Skeletal muscle satellite cell (primary cell): Measurements from ENCODE around the gene CD14. TPM values are rescaled to one million over a fixed set of nuclear protein-coding genes. Genes with fewer than 3 reads are reported as not detected.
"Not testable (repeated sequence)": the region's sequence is repeated elsewhere in the genome, so short reads cannot be mapped to it uniquely, and the experiment has no call there.

Experiments
- H3K27me3 ChIP-seq: 2 replicates; pipeline ENCODE4 v1.7.0; 2013; ENCODE audit warnings: low read length; ENCODE audit not compliant: control insufficient read depth, insufficient read depth
- H3K36me3 ChIP-seq: 2 replicates; pipeline ENCODE4 v1.7.0; 2013; ENCODE audit warnings: mild to moderate bottlenecking, control low read depth, low read length; ENCODE audit not compliant: insufficient read depth
- H3K4me1 ChIP-seq: 2 replicates; pipeline ENCODE4 v1.7.0; 2013; ENCODE audit warnings: low read length; ENCODE audit not compliant: control insufficient read depth, insufficient read depth
- H3K4me2 ChIP-seq: 2 replicates; pipeline ENCODE4 v1.7.0; 2013; ENCODE audit warnings: mild to moderate bottlenecking, low read length
- H3K4me3 ChIP-seq: 2 replicates; pipeline ENCODE4 v1.7.0; 2013; ENCODE audit warnings: low read length
- H3K9ac ChIP-seq: 2 replicates; pipeline ENCODE4 v1.7.0; 2013; ENCODE audit warnings: mild to moderate bottlenecking, low read depth, low read length, moderate library complexity
- H3K9me3 ChIP-seq: replicated peaks from 2 replicates; pipeline ENCODE4 v1.7.0; 2013; ENCODE audit warnings: mild to moderate bottlenecking, control low read depth, low read length
- total RNA-seq: library from RNA; depleted of rRNA; stranded (reverse); fragments of >200 nt; gene quantifications from 2 replicates; pipeline ENCODE4 v1.2.3, GENCODE V29; 2012; rRNA removed

Gene CD14
- 0.51 and 0.66 TPM in 2 replicates for total RNA-seq

DNA sequence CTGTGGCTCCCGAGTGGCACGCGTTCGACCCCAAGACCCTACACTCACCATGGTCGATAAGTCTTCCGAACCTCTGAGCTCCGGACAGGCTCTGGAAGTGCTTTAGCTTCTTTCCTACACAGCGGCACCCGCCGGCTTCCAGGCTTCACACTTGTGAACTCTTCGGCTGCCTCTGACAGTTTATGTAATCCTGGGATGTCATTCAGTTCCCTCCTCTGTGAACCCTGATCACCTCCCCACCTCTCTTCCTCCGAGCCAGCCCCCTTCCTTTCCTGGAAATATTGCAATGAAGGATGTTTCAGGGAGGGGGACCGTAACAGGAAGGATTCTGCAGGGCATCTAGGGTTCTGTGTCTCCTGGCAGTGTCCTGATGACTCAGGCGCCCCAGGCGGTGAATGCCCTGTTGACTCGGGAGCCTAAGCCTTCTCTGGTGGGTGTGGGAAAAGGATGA lies at the start of gene CD14:
TSS of gene CD14 (minus strand) at position 155 of the 451 bp plus-strand sequence. CDS start at position 51, 104 bp downstream.
- Histone ChIP-seq H3K4me3 (peak within 1 kb of the TSS; percentile 71), H3K9me3 (no peaks in the 10 kb centered on the region), H3K4me1 (peaks cover 22% of the 10 kb centered on the region), H3K4me2 (peak within 1 kb of the TSS; percentile 98), H3K9ac (peak within 1 kb of the TSS; percentile 58), H3K27me3 (peaks cover 20% of the 10 kb centered on the region), H3K36me3 (no peaks in the 10 kb centered on the region)

DNA sequence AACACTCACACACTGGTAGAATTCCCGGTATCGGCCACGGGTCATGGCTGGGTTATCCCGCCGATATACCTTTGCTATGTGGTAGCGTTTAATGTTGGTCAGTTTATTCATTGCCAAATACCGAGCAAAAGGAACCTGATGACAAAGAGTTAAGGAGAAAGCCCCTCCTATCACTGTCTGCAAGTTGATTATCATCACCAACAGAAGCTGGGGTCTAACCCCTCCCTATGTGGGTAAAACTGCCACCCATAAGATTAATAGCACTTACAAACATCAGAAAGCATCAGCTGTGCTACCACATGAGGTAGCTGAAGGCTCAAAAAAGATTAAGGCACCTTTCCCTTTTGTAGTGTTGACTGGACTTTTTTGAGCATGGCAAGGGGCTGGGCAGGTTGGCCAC lies 46.0 kb upstream of the CD14 start:
- no peak overlapping the region for H3K9ac ChIP-seq
- no peaks in the 10 kb centered on the region for H3K4me1 ChIP-seq
- H3K27me3 ChIP-seq: no peaks in the 10 kb centered on the region
- H3K9me3 ChIP-seq: no peaks in the 10 kb centered on the region
- no peak overlapping the region for H3K4me2 ChIP-seq
- H3K36me3 ChIP-seq: peaks cover 82% of the 10 kb centered on the region
- no peak overlapping the region for H3K4me3 ChIP-seq

DNA sequence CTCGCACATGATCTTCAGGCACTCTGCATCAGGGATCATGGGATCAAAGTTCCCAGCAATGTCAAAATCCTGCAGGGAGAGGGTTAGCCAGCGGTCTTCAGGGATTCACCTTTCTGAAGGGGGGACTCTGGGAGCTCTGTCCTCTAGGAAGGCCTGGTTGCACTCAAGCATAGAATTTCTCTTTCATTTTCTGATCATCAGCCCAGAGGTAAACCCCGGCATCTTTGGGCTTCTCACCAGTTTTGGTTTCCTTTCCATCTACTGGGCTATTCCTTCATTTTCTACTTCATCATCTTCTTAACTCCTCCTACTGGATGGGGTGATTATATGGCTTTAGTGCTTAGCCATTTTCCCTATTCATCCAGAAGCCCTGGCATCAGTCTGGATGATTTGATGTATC lies 45.0 kb upstream of the CD14 start:
- Histone ChIP-seq H3K4me1 (no peaks in the 10 kb centered on the region), H3K27me3 (no peaks in the 10 kb centered on the region), H3K36me3 (peaks cover 83% of the 10 kb centered on the region), H3K4me3 (no peak overlapping the region), H3K4me2 (no peak overlapping the region), H3K9ac (no peak overlapping the region), H3K9me3 (no peaks in the 10 kb centered on the region)

DNA sequence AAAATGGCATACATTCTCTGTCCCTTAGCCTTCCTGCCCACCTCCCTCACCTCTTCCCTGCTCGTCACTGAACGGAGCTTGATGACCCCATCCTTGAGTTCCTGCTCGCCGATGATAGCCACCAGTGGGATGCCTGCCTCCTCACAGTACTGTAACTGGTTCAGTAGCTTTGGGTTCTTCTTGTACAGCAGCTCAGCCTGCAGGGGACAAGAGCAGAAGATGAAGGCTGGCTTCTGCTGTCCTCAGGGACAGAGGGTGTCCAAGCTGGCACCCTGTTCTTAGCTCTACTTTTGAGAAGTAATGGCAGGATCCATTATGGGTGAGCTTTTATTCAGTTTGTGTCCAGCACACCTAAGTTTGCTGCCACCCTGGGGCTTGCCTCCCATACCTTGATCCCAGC lies 41.7 kb upstream of the CD14 start:
- H3K27me3 ChIP-seq: no peaks in the 10 kb centered on the region
- H3K36me3 ChIP-seq: peaks cover 81% of the 10 kb centered on the region
- H3K4me2 ChIP-seq: no peak overlapping the region
- H3K9ac ChIP-seq: no peak overlapping the region
- no peaks in the 10 kb centered on the region for H3K9me3 ChIP-seq
- H3K4me3 ChIP-seq: no peak overlapping the region
- H3K4me1 ChIP-seq: no peaks in the 10 kb centered on the region

DNA sequence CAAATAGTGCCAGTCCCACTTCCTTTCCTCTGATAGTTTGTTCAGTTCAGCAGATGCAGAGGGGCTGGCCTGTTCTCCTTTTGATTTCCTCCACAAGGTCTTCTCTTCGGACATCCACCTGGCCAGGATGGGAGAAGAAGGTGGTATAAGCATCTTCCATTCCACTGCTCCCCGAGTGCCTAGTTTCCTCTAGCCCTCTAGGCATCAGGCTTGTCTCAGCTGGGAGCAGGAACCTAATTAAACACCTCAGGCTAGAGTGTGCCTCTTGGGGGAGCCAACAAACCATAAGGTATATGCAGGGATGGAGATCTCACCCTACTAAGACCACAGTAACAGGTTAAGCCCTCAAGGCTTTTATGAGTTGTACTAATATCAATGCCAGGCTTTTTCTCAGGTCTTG lies 41.2 kb upstream of the CD14 start:
- Histone ChIP-seq H3K4me2 (no peak overlapping the region), H3K9ac (no peak overlapping the region), H3K36me3 (peaks cover 81% of the 10 kb centered on the region), H3K27me3 (no peaks in the 10 kb centered on the region), H3K9me3 (no peaks in the 10 kb centered on the region), H3K4me1 (no peaks in the 10 kb centered on the region), H3K4me3 (no peak overlapping the region)

DNA sequence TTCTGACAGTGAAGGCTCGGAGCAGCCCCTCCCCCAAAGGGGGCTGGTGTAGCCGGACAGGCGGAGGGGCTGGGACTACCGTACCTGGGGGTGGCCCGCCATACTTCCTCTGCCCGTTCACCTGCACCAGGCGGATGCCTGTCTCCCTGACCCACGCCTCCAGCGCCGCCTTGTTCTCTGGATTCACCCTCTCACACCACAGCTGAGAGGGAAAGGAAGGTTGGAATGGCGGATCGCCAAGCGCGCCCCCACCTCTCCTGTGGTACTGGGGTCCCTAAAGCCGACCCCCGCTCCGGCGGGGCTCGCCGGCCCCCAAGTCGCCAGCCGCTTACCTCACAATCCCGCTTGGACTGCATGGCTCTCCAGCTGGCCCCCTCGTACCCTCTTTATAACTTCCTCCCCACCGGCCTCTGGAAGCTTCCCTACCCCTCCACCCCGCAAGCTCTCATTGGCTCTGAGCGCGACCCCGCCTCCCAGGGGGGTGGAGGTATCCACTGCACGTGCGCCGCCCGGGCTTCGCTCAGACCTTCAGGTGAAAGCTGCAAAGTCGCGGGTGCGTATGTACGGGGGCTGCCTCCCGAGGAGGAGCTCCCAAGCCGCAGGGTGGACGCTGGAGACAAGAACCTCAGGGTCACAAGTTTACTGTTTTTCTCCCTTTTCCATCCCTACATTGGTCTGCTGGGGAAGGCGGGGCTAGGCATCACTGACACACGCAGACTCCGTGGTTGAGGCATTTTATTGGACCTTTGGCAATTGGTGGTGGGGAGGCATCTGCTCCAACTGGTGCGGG lies 40.4 kb upstream of the CD14 start, which contains the start of gene DND1:
TSS of gene DND1 (minus strand) at position 390 of the 790 bp plus-strand sequence. CDS start at position 356, 34 bp downstream.
- H3K4me3 ChIP-seq: no peak within 1 kb of the TSS
- no peak within 1 kb of the TSS for H3K4me2 ChIP-seq
- no peak within 1 kb of the TSS for H3K9ac ChIP-seq
- H3K9me3 ChIP-seq: no peaks in the 10 kb centered on the region
- peaks cover 83% of the 10 kb centered on the region for H3K36me3 ChIP-seq
- H3K4me1 ChIP-seq: no peaks in the 10 kb centered on the region
- no peaks in the 10 kb centered on the region for H3K27me3 ChIP-seq

DNA sequence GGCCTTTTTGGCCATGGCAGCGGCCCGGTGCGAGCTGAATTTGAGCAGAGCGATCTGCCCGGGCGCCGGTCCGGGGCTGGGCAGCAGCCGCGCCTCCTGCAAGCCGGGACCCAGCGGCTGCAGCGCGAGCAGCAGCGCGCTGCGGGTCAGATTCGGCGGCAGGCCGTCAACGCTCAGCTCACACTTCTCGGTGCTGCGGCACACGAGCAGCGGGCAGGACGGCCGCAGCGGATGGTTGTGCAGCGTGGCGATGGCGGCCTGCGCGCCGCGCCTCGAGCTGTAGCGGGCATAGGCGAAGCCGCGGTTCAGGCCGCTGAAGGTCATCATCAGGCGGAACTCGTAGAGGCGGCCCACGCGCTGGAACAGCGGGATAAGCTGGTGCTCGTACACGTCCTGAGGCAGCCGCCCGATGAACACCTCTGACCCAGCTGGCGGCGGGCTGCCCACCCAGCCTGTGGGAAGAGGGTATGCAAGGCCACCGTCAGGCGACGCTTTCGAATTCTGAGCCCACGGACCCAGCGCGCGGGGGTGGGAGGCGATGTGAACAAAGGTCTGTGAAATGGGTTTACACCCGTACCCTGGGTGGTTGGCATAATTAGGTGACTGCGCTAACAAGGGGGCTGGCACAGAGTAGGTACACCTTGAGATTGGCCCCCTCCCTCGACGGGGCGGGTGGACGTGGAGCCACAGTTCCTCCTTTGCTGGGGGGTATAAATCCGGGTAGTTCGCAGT lies 39.6 kb upstream of the CD14 start:
- Histone ChIP-seq H3K4me1 (no peaks in the 10 kb centered on the region), H3K36me3 (peaks cover 82% of the 10 kb centered on the region), H3K9ac (no peak overlapping the region), H3K4me3 (no peak overlapping the region), H3K4me2 (no peak overlapping the region), H3K27me3 (no peaks in the 10 kb centered on the region), H3K9me3 (no peaks in the 10 kb centered on the region)

DNA sequence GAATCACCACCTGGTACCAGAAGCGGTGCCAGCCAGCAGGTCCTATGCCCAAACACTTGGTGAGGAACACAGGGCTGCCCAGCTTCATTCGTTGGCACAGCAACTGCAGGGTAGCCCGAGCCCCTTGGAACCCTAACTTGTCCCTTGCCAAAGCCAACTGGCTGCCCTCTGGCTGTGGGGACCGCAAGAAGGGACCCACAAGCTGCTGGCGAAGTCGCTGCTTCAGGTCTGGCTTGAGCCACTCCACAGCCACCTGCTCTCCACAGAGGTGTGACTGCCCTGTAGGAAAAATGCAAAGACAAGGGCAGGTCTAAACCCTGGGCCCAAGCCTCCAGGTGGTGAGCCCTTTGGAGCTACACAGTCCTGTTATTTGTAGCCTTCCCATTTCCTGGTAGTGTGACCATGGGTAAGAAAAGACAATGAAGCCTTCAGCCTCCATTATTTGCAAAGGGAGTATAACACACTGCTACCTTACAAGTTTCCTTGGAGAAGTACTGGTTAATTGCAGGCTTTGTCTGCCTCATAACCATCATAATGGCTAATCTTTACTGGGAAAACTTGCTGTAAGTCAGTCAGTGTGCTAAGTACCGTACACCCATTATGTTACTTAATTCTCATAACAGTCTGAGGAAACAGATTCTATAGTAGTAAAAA lies 38.6 kb upstream of the CD14 start:
- Histone ChIP-seq H3K4me3 (no peak overlapping the region), H3K9me3 (no peaks in the 10 kb centered on the region), H3K36me3 (peaks cover 80% of the 10 kb centered on the region), H3K27me3 (no peaks in the 10 kb centered on the region), H3K9ac (no peak overlapping the region), H3K4me1 (peaks cover under 1% of the 10 kb centered on the region), H3K4me2 (no peak overlapping the region)

DNA sequence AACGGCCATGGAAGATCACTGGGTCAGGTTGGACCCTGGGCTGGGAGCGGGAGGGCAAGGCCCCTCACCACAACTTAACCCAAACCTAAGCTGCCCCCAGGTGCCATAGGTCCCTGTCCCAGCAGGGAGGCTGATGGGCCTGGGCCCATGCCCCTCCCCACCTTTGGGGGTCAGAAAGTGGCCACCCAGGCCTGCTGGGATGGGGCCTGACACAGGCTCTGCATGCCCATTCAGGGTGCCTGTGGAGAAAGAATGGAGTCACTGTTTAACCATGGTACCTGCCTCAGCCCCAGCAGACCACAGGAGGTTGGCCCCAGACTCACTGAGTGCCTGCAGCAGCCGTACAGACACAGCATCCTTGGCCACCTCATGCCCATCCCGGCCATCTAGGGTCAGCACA lies 38.1 kb upstream of the CD14 start:
- peaks cover 74% of the 10 kb centered on the region for H3K36me3 ChIP-seq
- H3K9ac ChIP-seq, H3K9me3 ChIP-seq, H3K27me3 ChIP-seq, H3K4me1 ChIP-seq, H3K4me2 ChIP-seq, H3K4me3 ChIP-seq: not testable (repeated sequence)

DNA sequence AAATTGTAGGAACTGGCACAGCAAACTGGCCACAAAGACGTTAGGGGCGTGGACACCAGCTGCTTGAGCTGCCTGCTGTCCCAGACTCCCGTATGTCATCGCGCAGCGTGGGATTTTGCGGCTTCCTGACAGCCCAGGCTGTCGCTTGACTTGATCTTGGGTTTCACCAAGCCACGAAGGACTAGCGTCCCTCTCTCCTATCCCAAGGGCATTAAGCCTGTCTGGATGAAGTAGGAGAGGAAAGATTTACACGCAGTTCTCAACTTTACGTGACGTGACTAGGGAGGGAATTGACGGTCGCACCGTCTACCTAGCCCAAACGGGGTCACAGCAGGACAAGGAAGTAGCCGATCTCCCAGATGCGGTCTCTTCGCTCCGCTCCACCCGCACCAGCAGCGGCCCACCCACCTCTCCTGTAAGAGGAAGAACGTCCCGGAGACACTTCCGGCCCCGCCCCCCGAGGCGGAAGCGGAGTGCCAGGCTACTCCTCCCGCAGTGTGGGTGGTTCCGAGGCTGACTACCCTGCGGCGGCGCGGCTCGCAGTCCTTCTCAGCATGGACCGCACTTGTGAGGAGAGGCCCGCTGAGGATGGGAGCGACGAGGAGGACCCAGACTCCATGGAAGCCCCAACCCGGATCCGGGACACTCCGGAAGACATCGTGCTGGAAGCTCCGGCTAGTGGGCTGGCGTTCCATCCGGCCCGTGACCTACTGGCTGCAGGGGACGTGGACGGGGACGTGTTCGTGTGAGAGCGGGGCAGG lies 31.6 kb upstream of the CD14 start, which contains the start of gene WDR55:
TSS of gene WDR55 (plus strand) at position 546 of the 761 bp plus-strand sequence. CDS start at position 555, 9 bp downstream.
- peaks cover 13% of the 10 kb centered on the region for H3K4me1 ChIP-seq
- H3K9ac ChIP-seq: peak within 1 kb of the TSS; percentile 95
- peak within 1 kb of the TSS; percentile 97 for H3K4me3 ChIP-seq
- no peaks in the 10 kb centered on the region for H3K27me3 ChIP-seq
- no peaks in the 10 kb centered on the region for H3K9me3 ChIP-seq
- H3K36me3 ChIP-seq: peaks cover 64% of the 10 kb centered on the region
- peak within 1 kb of the TSS; percentile 99 for H3K4me2 ChIP-seq

DNA sequence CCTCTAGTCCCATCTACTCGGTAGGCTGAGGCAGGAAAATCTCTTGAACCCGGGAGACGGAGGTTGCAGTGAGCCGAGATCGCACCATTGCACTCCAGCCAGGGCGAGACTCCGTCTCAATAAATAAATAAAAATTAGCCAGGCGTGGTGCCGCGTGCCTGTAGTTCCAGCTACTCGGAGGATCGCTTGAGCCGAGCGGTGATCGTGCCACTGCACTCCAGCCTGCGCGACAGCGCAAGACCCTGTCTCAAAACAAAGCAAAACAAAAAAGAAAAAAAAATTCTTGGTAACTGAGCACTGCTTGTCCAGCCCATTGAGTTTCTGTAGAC lies 31.0 kb upstream of the CD14 start:
- Histone ChIP-seq H3K4me2 (peak overlapping the region; percentile 99), H3K4me3 (peak overlapping the region; percentile 97), H3K9me3 (no peaks in the 10 kb centered on the region), H3K36me3 (peaks cover 62% of the 10 kb centered on the region), H3K9ac (peak overlapping the region; percentile 95), H3K27me3 (no peaks in the 10 kb centered on the region), H3K4me1 (peaks cover 13% of the 10 kb centered on the region)
